Umbilical cord (tissue), 2 donors: Measurements from ENCODE around the gene MYCBP2. TPM values are rescaled to one million over a fixed set of nuclear protein-coding genes. Genes with fewer than 3 reads are reported as not detected.
"Not testable (repeated sequence)": the region's sequence is repeated elsewhere in the genome, so short reads cannot be mapped to it uniquely, and the experiment has no call there.

Experiments
- DNase-seq: peaks from one replicate; pipeline ENCODE4 v3.0.0-alpha.2; 2015; ENCODE audit warnings: low spot score
- total RNA-seq: library from RNA; depleted of rRNA; stranded (reverse); fragments of >200 nt; gene quantifications from one replicate; pipeline ENCODE4 v1.2.3, GENCODE V29; 2014; ENCODE audit warnings: low replicate concordance; ENCODE audit not compliant: insufficient read depth

MYCBP2 gene
- total RNA-seq, 1 donor from 2014 or later: 42.9 TPM

DNA sequence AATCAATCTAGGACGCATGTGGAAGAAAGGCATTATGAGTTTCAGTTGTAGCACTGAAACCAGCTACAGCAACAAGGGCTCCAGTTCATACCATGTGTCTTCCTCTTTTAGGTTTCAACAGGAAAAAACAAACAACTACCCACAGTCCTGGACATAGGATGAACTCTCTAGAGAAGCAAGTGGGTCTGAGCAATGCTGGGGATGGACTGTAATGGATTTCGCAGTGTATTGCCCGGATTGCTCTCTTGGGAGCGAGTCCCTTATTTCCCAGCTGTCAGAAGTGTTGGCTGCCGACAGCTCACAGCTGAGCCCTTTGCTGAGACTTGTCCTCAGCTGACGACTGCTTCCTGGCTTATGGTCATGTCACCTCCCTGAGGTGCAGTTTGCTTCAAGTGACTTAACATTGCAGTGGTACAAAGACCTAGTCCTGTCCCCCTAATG lies 12.1 kb upstream of the MYCBP2 start:
- DNase-seq: peak; percentile 11

DNA sequence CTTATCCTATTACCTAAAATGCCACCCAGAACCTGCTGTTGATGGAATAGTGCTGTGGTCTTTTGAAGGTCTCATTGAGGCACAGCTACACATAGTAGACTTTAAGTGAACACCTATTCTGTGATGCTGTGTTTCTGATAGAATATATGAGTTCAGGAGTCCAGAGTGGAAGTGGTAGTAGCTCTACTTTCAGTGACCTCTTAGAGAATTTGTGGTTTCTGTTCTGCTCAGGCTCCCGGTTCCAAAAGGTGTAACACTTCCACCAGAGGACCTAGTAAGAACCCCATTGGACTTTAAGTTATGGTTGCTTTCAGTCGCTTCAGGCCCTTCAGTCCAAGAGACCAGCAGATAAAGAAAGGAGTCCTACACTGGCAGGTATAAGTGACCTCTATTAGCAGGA lies 11.4 kb upstream of the MYCBP2 start:
- DNase-seq: no peak

- no peak for DNase-seq
Measured at GRCh38 chr13:77337159-77337558, 10.3 kb upstream of the MYCBP2 start.

DNA sequence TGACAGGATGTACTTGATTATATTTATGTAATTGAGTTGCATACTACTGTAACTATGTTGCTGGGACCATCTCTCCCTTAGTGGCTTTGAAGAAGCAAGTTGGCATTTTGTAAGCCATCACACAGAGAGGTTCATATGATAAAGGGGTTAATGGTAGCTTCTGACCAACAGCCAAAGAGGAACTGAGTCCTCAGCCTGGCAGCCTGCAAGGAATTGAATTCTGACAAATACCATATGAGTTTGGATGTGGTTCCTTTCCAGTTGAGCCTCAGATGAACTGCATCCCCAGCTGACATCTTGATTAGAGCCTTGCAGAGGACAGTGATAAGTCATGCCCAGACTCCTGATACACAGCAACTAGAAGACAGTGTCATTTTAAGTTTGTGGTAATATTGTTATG lies 8.6 kb upstream of the MYCBP2 start:
- no peak for DNase-seq

GRCh38 chr13:77333594-77333993 lies 6.7 kb upstream of the MYCBP2 start:
- DNase-seq: no peak

DNA sequence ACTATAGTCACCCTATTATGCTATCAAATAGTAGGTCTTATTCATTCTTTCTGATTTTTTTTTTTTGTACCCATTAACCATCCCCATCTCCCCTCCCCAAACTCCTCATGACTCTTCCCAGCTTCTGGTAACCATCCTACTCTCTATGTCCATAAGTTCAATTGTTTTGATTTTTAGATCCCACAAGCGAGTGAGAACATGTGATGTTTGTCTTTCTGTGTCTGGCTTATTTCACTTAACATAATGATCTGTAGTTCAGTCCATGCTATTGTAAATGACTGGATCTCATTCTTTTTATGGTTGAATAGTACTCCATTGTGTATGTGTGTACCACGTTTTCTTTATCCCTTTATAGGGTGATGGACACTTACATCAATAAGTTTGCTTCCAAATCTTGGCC lies 4.5 kb upstream of the MYCBP2 start:
- DNase-seq: no peak

DNA sequence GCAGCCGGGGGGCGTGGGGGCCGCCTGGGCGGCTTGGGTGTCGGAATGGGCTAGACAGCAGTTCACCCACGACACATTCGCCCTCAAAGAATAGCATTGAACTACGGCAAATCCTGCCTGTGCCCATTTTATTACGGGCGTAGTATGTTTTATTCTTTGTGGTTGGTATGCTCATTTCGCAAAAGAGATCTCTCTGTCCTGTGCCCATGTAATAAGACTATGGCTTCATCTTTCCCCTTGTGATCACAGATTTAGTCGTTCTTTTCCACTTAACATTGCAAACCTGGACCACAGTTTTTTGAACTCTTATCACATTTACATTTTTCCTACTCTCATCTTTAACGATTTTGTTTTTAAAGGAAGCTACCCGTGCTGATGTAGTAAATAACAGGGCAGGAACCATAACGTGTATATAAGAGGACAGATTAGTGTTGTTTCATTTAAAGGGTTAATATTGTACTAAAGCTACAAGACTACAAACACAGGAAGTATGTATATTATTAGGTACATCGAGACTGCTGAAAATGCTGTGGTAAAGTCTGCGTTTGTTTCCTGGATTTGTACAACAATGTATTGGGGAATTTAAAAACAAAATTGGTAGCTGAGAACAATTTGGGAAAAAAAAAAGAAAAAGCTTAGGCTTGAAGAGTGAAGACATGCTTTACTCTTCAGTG lies 3.2 kb upstream of the MYCBP2 start:
- no peak for DNase-seq

GRCh38 chr13:77329133-77329910 lies 2.4 kb upstream of the MYCBP2 start:
- DNase-seq: peak; percentile 98

GRCh38 chr13:77328819-77329132 lies 1.9 kb upstream of the MYCBP2 start:
- DNase-seq: no peak

- DNase-seq: peak; percentile 39
Measured at GRCh38 chr13:77325371-77325980, 1.4 kb downstream of the MYCBP2 start.

GRCh38 chr13:77323858-77324257 lies 3.0 kb downstream of the MYCBP2 start:
- no peak for DNase-seq

DNA sequence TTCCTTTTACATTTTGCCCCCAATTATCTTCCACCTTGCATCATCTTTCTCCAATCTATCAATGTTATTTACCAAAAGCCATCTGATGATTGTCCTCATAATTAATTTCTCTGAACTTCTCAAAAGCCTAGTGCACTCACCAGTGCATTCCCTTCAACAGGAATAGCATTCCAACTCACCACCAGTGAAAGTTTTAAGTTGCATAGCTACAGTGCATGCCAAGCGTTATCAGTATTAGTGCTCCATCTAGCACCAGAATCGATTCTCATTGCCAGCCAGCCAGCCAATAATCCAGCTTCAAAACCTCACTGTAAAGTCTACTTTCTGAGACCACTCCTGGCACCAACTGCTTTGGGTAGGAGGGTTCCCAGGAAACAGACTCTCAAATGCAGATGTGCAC lies 7.4 kb downstream of the MYCBP2 start:
- DNase-seq: no peak

- DNase-seq: no peak
Measured at GRCh38 chr13:77318741-77319140, 8.2 kb downstream of the MYCBP2 start.

- no peak for DNase-seq
Measured at GRCh38 chr13:77316430-77316829, 10.5 kb downstream of the MYCBP2 start.

GRCh38 chr13:77315509-77315908 lies 11.4 kb downstream of the MYCBP2 start:
- not testable (repeated sequence) for DNase-seq

DNA sequence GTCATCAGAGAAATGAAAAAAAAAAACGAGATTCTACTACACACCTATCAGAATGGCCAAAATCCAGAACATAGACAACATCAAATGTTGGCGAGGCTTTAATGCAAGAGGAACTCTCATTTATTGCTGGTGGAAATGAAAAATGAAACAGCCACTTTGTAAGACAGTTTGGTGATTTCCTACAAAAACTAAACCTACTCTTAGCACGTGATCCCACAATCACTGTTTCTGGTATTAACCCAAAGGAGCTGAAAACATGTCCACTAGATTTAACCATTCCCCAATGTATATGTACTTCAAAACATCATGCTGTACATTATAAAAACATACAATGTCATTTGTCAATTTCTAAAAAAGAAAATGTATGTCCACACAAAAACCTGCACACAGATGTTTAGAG lies 13.0 kb downstream of the MYCBP2 start:
- no peak for DNase-seq

DNA sequence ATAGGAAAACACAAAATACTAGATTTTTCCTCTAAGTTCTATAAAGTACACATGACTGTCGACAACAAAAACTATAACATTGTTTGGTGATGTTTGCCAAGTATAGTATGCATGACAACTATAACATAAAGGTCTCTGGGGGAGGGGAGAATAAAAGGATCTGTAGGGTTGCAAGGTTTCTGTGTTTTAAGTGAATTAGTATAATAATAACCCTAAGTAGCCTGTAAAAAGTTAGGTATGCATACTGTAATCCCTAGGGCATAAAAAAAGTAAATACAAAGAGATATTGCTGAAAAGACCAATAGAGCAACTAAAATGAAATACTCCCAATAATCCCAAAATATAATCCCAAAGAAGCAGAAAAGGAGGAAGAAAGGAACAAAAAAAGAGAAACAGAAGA lies 14.6 kb downstream of the MYCBP2 start:
- no peak for DNase-seq

GRCh38 chr13:77310579-77311279 lies 16.2 kb downstream of the MYCBP2 start:
- no peak for DNase-seq

DNA sequence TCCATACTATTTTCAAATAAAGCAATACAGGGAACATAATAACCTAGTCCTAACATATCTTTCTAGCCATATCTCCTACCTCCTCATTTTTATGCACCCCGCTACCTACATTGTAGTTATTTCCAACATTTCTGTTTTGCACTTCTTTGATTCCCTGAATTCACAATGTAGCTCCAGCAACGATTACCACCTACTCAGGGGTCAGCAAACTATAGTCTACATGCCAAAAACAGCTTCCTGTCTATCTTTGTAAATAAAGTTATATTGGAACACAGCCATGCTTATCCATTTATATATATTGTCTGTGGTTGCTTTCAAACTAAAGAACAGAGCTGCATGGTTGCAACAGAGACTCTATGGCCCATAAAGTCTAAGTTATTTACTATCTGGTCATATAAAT lies 16.7 kb downstream of the MYCBP2 start:
- no peak for DNase-seq

DNA sequence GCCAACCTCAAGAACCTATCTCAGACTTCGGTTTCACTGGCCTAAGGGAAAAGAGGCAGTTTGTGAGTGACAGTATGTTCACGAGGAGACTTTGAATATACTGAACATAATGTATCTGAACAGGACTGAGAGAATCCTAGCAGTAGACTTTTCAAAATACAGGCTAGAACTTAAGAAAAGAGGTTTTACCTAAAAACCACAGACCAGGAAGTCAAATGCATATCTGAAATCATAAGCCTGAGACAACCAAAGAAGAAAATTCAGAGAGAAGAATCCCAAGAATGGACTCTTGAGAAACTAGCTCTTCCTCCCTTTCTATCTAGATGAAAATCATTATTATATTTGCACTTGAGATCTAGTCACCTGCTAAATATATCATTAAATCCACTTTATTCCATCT lies 17.6 kb downstream of the MYCBP2 start:
- DNase-seq: no peak

GRCh38 chr13:77306458-77306857 lies 20.4 kb downstream of the MYCBP2 start:
- DNase-seq: no peak

GRCh38 chr13:77305266-77305665 lies 21.6 kb downstream of the MYCBP2 start:
- no peak for DNase-seq
